Activated B cell treated with CpG ODN at 0.5 μM for 24 hours (primary cell): ENCODE data around the gene TMC5. TPM values are rescaled to one million over a fixed set of nuclear protein-coding genes. Genes with fewer than 3 reads are reported as not detected.

ENCODE experiments used
- ATAC-seq: fragments of 200-7000 bp; cut with Tn5 transposase; one replicate; pipeline ENCODE4 v1.10.0; 2021; ENCODE audit warnings: low read depth, mild to moderate bottlenecking, moderate library complexity
- CTCF ChIA-PET: fragments of 350-600 bp; sonication (Branson Sonifier 250); formaldehyde crosslinking; loops from one replicate; lab custom pipeline; 2021; ENCODE audit warnings: antibody characterized with exemption; lab: Charles Lee
- POLR2A ChIA-PET: fragments of 350-600 bp; sonication (Branson Sonifier 250); formaldehyde crosslinking; loops from one replicate; lab custom pipeline; 2021; ENCODE audit warnings: antibody characterized with exemption; lab: Charles Lee
- DNase-seq: peaks from one replicate; pipeline ENCODE4 v3.0.0; 2022
- H3K27ac Mint-ChIP-seq: one replicate; pipeline ENCODE4 v1.8.0; 2020; ENCODE audit warnings: mixed read lengths
- H3K27me3 Mint-ChIP-seq: one replicate; pipeline ENCODE4 v1.8.0; 2021; ENCODE audit warnings: mixed read lengths
- H3K36me3 Mint-ChIP-seq: one replicate; pipeline ENCODE4 v1.8.0; 2021; ENCODE audit warnings: low read depth, mixed read lengths
- H3K4me1 Mint-ChIP-seq: one replicate; pipeline ENCODE4 v1.8.0; 2021; ENCODE audit warnings: mixed read lengths
- H3K4me3 Mint-ChIP-seq: one replicate; pipeline ENCODE4 v1.8.0; 2020; ENCODE audit warnings: mild to moderate bottlenecking, mixed read lengths
- H3K9me3 Mint-ChIP-seq: one replicate; pipeline ENCODE4 v1.8.0; 2020; ENCODE audit warnings: mixed read lengths
- intact Hi-C: fragments of 100-400 bp; cut with micrococcal nuclease; formaldehyde crosslinking; loops from one replicate; pipeline ENCODE4 v1.15.1; 2024
- total RNA-seq: library from RNA; stranded (reverse); gene quantifications from 2 replicates; pipeline ENCODE4 v1.2.3, GENCODE V29; 2022
- TF ChIP-seq, protein P1 (sequence below): fragments of 200-600 bp; IDR thresholded peaks from one replicate; pipeline ENCODE4 v1.8.0; 2022; ENCODE audit warnings: antibody characterized with exemption, mild to moderate bottlenecking

Gene TMC5
- total RNA-seq, 1 donor from 2014 or later: not detected

DNA sequence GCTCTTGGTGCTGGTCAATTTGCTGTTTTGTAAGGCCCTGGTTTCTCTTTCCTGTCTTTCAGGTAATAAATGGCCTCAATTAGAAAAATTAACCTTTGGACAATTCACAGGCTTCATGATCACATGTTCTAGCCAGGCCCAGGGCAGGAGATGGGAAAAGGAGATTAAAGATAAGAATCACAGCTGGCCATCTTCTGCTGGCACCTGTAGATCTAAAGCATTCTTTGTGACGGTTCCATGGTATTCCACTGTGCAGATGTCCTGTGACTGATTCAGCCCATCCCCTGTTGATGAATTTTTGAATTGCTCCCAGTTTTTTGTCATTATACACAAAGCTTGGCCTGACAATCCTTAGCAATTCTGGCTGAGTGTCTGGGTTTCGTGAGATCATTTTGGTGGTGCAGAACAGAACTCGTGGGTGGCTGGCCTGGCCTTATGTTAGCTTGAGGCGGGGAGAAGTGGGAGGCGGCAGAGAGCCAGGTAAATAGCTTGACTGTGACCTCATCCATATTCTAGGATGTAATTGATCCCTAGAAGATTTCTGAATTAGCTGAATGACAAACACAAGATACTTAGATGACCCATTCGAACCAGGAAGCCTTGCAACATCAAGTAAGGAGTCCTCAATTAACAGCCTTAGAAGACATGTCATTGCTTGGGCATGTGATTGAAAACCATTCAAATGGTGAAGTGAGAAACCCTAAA is 14.1 kb downstream of the TMC5 start:
- Mint-ChIP-seq H3K27ac (no peak overlapping the region), H3K27me3 (peaks cover 7% of the 10 kb centered on the region), H3K4me1 (peaks cover 6% of the 10 kb centered on the region), H3K36me3 (no peaks in the 10 kb centered on the region), H3K9me3 (no peaks in the 10 kb centered on the region), H3K4me3 (no peak overlapping the region)
- TF ChIP-seq, protein P1, sequence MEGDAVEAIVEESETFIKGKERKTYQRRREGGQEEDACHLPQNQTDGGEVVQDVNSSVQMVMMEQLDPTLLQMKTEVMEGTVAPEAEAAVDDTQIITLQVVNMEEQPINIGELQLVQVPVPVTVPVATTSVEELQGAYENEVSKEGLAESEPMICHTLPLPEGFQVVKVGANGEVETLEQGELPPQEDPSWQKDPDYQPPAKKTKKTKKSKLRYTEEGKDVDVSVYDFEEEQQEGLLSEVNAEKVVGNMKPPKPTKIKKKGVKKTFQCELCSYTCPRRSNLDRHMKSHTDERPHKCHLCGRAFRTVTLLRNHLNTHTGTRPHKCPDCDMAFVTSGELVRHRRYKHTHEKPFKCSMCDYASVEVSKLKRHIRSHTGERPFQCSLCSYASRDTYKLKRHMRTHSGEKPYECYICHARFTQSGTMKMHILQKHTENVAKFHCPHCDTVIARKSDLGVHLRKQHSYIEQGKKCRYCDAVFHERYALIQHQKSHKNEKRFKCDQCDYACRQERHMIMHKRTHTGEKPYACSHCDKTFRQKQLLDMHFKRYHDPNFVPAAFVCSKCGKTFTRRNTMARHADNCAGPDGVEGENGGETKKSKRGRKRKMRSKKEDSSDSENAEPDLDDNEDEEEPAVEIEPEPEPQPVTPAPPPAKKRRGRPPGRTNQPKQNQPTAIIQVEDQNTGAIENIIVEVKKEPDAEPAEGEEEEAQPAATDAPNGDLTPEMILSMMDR: no peak
- intact Hi-C loops: no loop called here
- DNase-seq (no peak), ATAC-seq (no peak)
- ChIA-PET CTCF (no interaction called here), POLR2A (no interaction called here)

DNA sequence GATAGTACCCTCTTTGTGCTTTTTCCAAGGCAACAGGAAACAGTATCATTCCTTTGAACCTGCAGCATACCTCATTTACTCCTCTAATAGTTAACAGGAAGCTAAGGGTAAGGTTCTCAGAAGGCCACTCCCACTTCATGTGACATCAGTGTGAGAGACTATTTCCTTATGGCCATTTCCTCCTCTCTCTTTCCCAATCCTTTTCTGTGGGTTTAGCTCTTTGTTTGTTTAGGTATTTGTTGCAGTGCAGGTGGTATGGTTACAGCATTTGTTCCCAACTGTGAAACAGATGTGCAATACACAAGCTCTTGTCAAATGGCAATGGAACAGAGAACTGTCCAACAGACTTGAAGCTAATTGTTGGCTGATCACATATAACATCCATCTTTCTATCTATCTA is 14.7 kb downstream of the TMC5 start:
- H3K27ac Mint-ChIP-seq: no peak overlapping the region
- ATAC-seq (no peak), DNase-seq (no peak)
- H3K4me1 Mint-ChIP-seq: peaks cover 12% of the 10 kb centered on the region
- no peak overlapping the region for H3K4me3 Mint-ChIP-seq
- TF ChIP-seq, protein P1: no peak
- POLR2A ChIA-PET: no interaction called here
- no peaks in the 10 kb centered on the region for H3K36me3 Mint-ChIP-seq
- H3K9me3 Mint-ChIP-seq: no peaks in the 10 kb centered on the region
- intact Hi-C loops: no loop called here
- H3K27me3 Mint-ChIP-seq: peaks cover 7% of the 10 kb centered on the region
- CTCF ChIA-PET: no interaction called here

DNA sequence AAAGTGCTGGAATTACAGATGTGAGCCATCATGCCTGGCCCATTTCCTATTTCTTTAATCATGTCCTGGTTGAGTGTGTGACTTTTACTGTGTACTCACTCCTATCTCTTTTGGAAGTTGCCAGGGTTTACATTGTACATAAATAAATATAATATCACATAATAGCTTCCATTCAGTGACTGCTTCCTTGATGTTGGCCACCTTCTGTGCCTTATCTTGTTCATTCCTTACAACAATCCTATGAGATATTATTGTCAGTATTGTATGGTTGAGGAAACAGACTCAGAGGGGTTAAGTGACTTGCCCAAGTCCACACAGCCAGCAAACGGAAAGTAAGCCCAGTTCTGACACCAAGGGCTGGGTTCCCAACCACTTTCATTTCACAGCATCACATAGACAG is 16.9 kb downstream of the TMC5 start:
- DNase-seq: no peak
- CTCF ChIA-PET: no interaction called here
- no peak for ATAC-seq
- Mint-ChIP-seq H3K4me1 (peaks cover 18% of the 10 kb centered on the region), H3K9me3 (no peaks in the 10 kb centered on the region), H3K27ac (no peak overlapping the region), H3K27me3 (peaks cover 5% of the 10 kb centered on the region), H3K36me3 (no peaks in the 10 kb centered on the region), H3K4me3 (no peak overlapping the region)
- intact Hi-C loops: no loop called here
- POLR2A ChIA-PET: no interaction called here
- TF ChIP-seq, protein P1: no peak

DNA sequence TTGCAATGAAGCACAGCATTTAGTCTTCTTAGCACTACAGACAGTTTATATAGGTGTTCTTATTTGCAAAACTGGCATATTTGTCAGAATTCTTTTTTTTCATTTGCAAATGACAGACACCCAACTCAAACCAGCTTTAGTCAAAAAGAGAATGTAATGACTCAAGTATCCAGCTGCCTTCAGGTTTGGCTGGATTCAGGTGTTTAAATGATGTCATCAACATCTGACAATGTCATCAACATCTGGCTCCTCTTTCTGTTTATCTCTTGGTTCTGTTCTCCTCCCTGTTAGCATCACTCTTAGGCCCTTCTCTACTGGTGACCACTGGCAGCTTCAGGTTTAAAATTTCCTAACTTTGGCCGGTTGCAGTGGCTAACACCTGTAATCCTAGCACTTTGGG is 18.9 kb downstream of the TMC5 start:
- Mint-ChIP-seq H3K27ac (no peak overlapping the region), H3K4me1 (peaks cover 18% of the 10 kb centered on the region), H3K27me3 (peaks cover 7% of the 10 kb centered on the region), H3K36me3 (no peaks in the 10 kb centered on the region), H3K4me3 (no peak overlapping the region), H3K9me3 (no peaks in the 10 kb centered on the region)
- TF ChIP-seq, protein P1: no peak
- intact Hi-C loops: no loop called here
- ATAC-seq (no peak), DNase-seq (no peak)
- ChIA-PET CTCF (interaction anchor here (1.1 to 2.0 kb wide), 2 partner anchors 9 to 15 kb away, joined by 3 to 6 read pairs; no protein-coding TSS in a partner anchor), POLR2A (no interaction called here)

DNA sequence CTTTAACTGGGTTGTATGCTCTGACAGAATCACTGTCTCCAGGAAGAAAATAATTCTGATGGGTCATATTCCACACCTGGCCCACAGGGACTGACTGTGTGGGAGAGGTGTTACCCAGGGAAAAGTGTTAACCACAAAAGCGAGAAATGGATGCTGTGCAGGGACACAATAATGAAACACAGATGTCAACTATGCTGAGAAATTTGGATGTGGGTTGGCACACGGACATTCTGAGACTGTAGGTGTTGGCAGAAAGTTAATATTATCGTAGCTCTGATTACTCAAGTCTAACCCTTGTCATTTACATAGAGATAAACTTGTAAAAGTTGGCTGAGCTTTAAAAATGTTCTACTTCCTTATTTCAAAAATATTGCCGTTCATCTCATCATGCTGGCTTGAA is 19.6 kb downstream of the TMC5 start:
- peaks cover 7% of the 10 kb centered on the region for H3K27me3 Mint-ChIP-seq
- TF ChIP-seq, protein P1: no peak
- peak overlapping the region; percentile 47 for H3K27ac Mint-ChIP-seq
- peaks cover 18% of the 10 kb centered on the region for H3K4me1 Mint-ChIP-seq
- H3K4me3 Mint-ChIP-seq: no peak overlapping the region
- no peak for DNase-seq
- H3K36me3 Mint-ChIP-seq: no peaks in the 10 kb centered on the region
- H3K9me3 Mint-ChIP-seq: no peaks in the 10 kb centered on the region
- CTCF ChIA-PET: interaction anchor here (2.0 kb wide), 1 partner anchor 10 kb away, joined by 6 read pairs; no protein-coding TSS in a partner anchor
- POLR2A ChIA-PET: interaction anchor here (0.8 kb wide), 1 partner anchor 118 kb away, joined by 3 read pairs; the partner anchor contains the start of gene VPS35L
- ATAC-seq: peak; percentile 50
- intact Hi-C loops: no loop called here
